K562 (cell line): ENCODE data around the gene WDR86. TPM values are rescaled to one million over a fixed set of nuclear protein-coding genes. Genes with fewer than 3 reads are reported as not detected.

Experiments used
- ATF6 ChIP-seq: sonication (generic); formaldehyde crosslinking; IDR thresholded peaks from 2 replicates; pipeline ENCODE4 v1.4.0; 2020; ENCODE audit warnings: mild to moderate bottlenecking, missing genetic modification reagents
- ATF7 ChIP-seq: fragments of 450-650 bp; IDR thresholded peaks from 2 replicates; pipeline ENCODE4 v1.7.1; 2014; ENCODE audit warnings: mild to moderate bottlenecking, moderate library complexity
- C11orf30 ChIP-seq: fragments of 450-650 bp; IDR thresholded peaks from 2 replicates; pipeline ENCODE4 v1.6.1; 2016; ENCODE audit warnings: low read depth, mild to moderate bottlenecking
- CCNT2 ChIP-seq: IDR thresholded peaks from 2 replicates; pipeline ENCODE4 v1.6.1; 2011; ENCODE audit warnings: borderline replicate concordance, low read depth, mild to moderate bottlenecking, moderate library complexity, mixed read lengths, low read length; ENCODE audit not compliant: insufficient read length; ENCODE audit errors: extremely low read depth
- CTCF ChIP-seq, 3 experiments: IDR thresholded peaks in 2 of 3; conservative IDR thresholded peaks in 1 of 3; 2 replicates each; pipeline ENCODE4 v1.5.1; 2011 to 2012; ENCODE audit warnings: low read length in 3 of 3, mild to moderate bottlenecking in 3 of 3, control low read depth in 2 of 3, improper control_type of control experiment in 1 of 3, inconsistent platforms in 1 of 3, low read depth in 1 of 3, mixed read lengths in 1 of 3, moderate library complexity in 1 of 3; ENCODE audit not compliant: insufficient read depth in 2 of 3
- DPF2 ChIP-seq: fragments of 450-650 bp; IDR thresholded peaks from 2 replicates; pipeline ENCODE4 v1.6.1; 2016
- EGR1 ChIP-seq: fragments of 450-650 bp; conservative IDR thresholded peaks from 2 replicates; pipeline ENCODE4 v1.6.1; 2017; ENCODE audit warnings: mild to moderate bottlenecking
- ESRRA ChIP-seq: fragments of 450-650 bp; IDR thresholded peaks from 2 replicates; pipeline ENCODE4 v1.6.1; 2014; ENCODE audit warnings: low read depth, mild to moderate bottlenecking, moderate library complexity, borderline replicate concordance
- GATAD2A ChIP-seq: fragments of 450-650 bp; IDR thresholded peaks from 2 replicates; pipeline ENCODE4 v1.6.1; 2017
- GATAD2B ChIP-seq: fragments of 450-650 bp; IDR thresholded peaks from 2 replicates; pipeline ENCODE4 v1.6.1; 2017; ENCODE audit warnings: mild to moderate bottlenecking, borderline replicate concordance
- GTF2E2 ChIP-seq: fragments of 200-800 bp; sonication (Bioruptor generic); IDR thresholded peaks from 2 replicates; pipeline ENCODE4 v1.6.1; 2016; ENCODE audit warnings: missing genetic modification characterization, missing compliant biosample characterization
- HDAC1 ChIP-seq, 2 experiments: fragments of 450-650 bp; IDR thresholded peaks; 2 replicates each; pipeline ENCODE4 v1.6.1; 2016 to 2017; ENCODE audit warnings: inconsistent platforms in 1 of 2, mild to moderate bottlenecking in 1 of 2, moderate library complexity in 1 of 2
- HMGXB4 ChIP-seq: sonication (generic); formaldehyde crosslinking; IDR thresholded peaks from 2 replicates; pipeline ENCODE4 v1.8.1; 2023; ENCODE audit warnings: mild to moderate bottlenecking, missing genetic modification reagents
- LEF1 ChIP-seq: fragments of 450-650 bp; IDR thresholded peaks from 2 replicates; pipeline ENCODE4 v1.6.1; 2016; ENCODE audit warnings: mild to moderate bottlenecking
- MYC ChIP-seq, 2 experiments: fragments of 250-450 bp in 1 of 2; sonication (Bioruptor Pico) in 1 of 2; IDR thresholded peaks; 2 replicates each; pipeline versions ENCODE4 v1.5.1 to v1.6.1; 2012 to 2021; ENCODE audit warnings: low read depth in 2 of 2, borderline replicate concordance in 1 of 2, improper control_type of control experiment in 1 of 2, low read length in 1 of 2, mild to moderate bottlenecking in 1 of 2, moderate library complexity in 1 of 2
- NR2C1 ChIP-seq, 2 experiments: fragments of 450-650 bp; IDR thresholded peaks; 2 replicates each; pipeline ENCODE4 v1.6.1; 2017; ENCODE audit warnings: mild to moderate bottlenecking in 2 of 2, antibody characterized with exemption in 1 of 2, inconsistent platforms in 1 of 2, missing compliant biosample characterization in 1 of 2, missing genetic modification characterization in 1 of 2
- PHB2 ChIP-seq: fragments of 450-650 bp; IDR thresholded peaks from 2 replicates; pipeline ENCODE4 v1.6.1; 2017; ENCODE audit warnings: low read depth
- POLR2H ChIP-seq: IDR thresholded peaks from 2 replicates; pipeline ENCODE4 v1.6.1; 2016; ENCODE audit warnings: missing genetic modification characterization, low read depth, mild to moderate bottlenecking, control low read depth, missing compliant biosample characterization, moderate library complexity
- SREBF1 ChIP-seq: fragments of 150-350 bp; IDR thresholded peaks from 2 replicates; pipeline ENCODE4 v1.6.1; 2014; ENCODE audit warnings: antibody characterized with exemption, low read depth, low read length, borderline replicate concordance
- U2AF1 ChIP-seq: fragments of 200-400 bp; formaldehyde crosslinking; optimal IDR thresholded peaks from 2 replicates; pipeline ENCODE3; 2017; ENCODE audit warnings: mild to moderate bottlenecking, low read depth, low read length, moderate library complexity
- ZNF444 ChIP-seq: fragments of 250-450 bp; sonication (Bioruptor Pico); IDR thresholded peaks from 2 replicates; pipeline ENCODE4 v1.4.0; 2020; ENCODE audit warnings: mild to moderate bottlenecking, moderate library complexity
- ZNF75A ChIP-seq: fragments of 450-650 bp; formaldehyde crosslinking; IDR thresholded peaks from 2 replicates; pipeline ENCODE4 v1.4.0; 2020; ENCODE audit warnings: mild to moderate bottlenecking
- polyA plus RNA-seq, 8 experiments: library from polyadenylated mRNA; depleted of rRNA in 4 of 8; stranded (reverse) in 5 of 8; unstranded in 3 of 8; fragments of >200 nt; fragmentation: Nextera tagmentation in 2 of 8; fragmentation: Illumina TruSeq in 1 of 8; extraction: Ambion mirVana in 2 of 8; extraction: Trizol in 1 of 8; gene quantifications; 2 replicates each; pipeline versions ENCODE4 v1.2.1 to v1.2.3, GENCODE V29; 2011 to 2014; ENCODE audit warnings: inconsistent platforms in 1 of 8, missing spikeins in 1 of 8
- total RNA-seq, 7 experiments: library from RNA; depleted of rRNA in 6 of 7; stranded (reverse); fragments of >200 nt in 6 of 7; fragmentation: Illumina TruSeq in 2 of 7; extraction: Trizol in 2 of 7; gene quantifications; 2 replicates each; pipeline versions ENCODE4 v1.2.1 to v1.2.3, GENCODE V29; 2011 to 2021; ENCODE audit warnings: low replicate concordance in 1 of 7

WDR86 gene
- total and polyA plus RNA-seq, 9 of the 15 experiments (the other 6 are each of a cell fraction or from before 2014, with no cell fraction given), result 0.24 TPM; not detected in 8

- TF ChIP-seq ATF6 (CRISPR knock-in tag) (0 out of 2 replicates have a peak, but pooled peaks have one; percentile 38), MYC (IDR thresholded peaks at IDR 0.05; ENCODE audit: low read depth, low read length) (peak; percentile 77), MYC (CRISPR knock-in tag; IDR thresholded peaks at IDR 0.05; ENCODE audit: borderline replicate concordance, low read depth) (no peak), ESRRA (peak; percentile 84; the same call in 1 of the 2 replicates), U2AF1 (peak; percentile 73), LEF1 (no peak), ZNF75A (CRISPR knock-in tag) (no peak), PHB2 (no peak), EGR1 (peak; percentile 91), GATAD2B (no peak), HMGXB4 (0 out of 2 replicates have a peak, but pooled peaks have one; percentile 41), ZNF444 (no peak), CCNT2 (peak; percentile 74), GTF2E2 (tag) (peak; percentile 77; the same call in 1 of the 2 replicates), POLR2H (tag) (no peak; the same call in 1 of the 2 replicates), DPF2 (no peak), SREBF1 (0 out of 2 replicates have a peak, but pooled peaks have one; percentile 16), CTCF (IDR thresholded peaks at IDR 0.05 in 2 of 3, conservative IDR thresholded peaks at IDR 0.05 in 1 of 3; ENCODE audit: insufficient read depth in 2 of 3, low read depth in 1 of 3, low read length in 3 of 3) (no peak), C11orf30 (peak; percentile 69), GATAD2A (peak; percentile 17; the same call in 1 of the 2 replicates), NR2C1 (IDR thresholded peaks at IDR 0.05) (peak; percentile 97), NR2C1 (tag; IDR thresholded peaks at IDR 0.05) (peak; percentile 97), ATF7 (peak; percentile 86), HDAC1 (IDR thresholded peaks at IDR 0.05) (peak in 1 of 2 experiments; percentile 83; a peak in 2 of 4 replicates)
These were observed 68.3 kb downstream of the WDR86 start, which contains the start of gene NUB1 (continued) for GRCh38 chr7:151341357-151342101.
